Gastrocnemius medialis (tissue), 4 donors: Measurements from ENCODE around the gene CLTRN.

ENCODE experiments used
- CTCF ChIP-seq, 5 experiments: fragments of 450-650 bp in 3 of 5; fragments of 200-600 bp in 2 of 5; sonication (generic) in 2 of 5; IDR thresholded peaks in 4 of 5; conservative IDR thresholded peaks in 1 of 5; 1 replicate in 4 of 5; 2 replicates in 1 of 5; pipeline ENCODE4 v1.5.1; 2016 to 2019; ENCODE audit warnings: antibody characterized with exemption in 5 of 5, mild to moderate bottlenecking in 3 of 5, moderate library complexity in 3 of 5
- POLR2A ChIP-seq, 2 donors: fragments of 450-650 bp; IDR thresholded peaks; one replicate each; pipeline ENCODE4 v1.6.1; 2017; ENCODE audit warnings: antibody characterized with exemption in 2 of 2, mild to moderate bottlenecking in 2 of 2, moderate library complexity in 2 of 2

GRCh38 chrX:15599461-15599860, 65.1 kb downstream of the CLTRN start:
- no peak for TF ChIP-seq POLR2A (IDR thresholded peaks at IDR 0.05)
- no peak for TF ChIP-seq CTCF (IDR thresholded peaks at IDR 0.05 in 4 of 5, conservative IDR thresholded peaks at IDR 0.05 in 1 of 5)
